Activated CD4-positive, alpha-beta T cell treated with anti-CD3 and anti-CD28 coated beads for 24 hours (primary cell): ENCODE results near the gene MYCBP2.
"Not testable (repeated sequence)": the region's sequence is repeated elsewhere in the genome, so short reads cannot be mapped to it uniquely, and the experiment has no call there.

Experiments
- DNase-seq, 2 donors: peaks; one replicate each; pipeline ENCODE4 v3.0.0-alpha.2; 2020; ENCODE audit warnings: low read depth in 2 of 2

Gene MYCBP2

GRCh38 chr13:77028202-77028601, 298.7 kb downstream of the MYCBP2 start:
- DNase-seq, result no peak

GRCh38 chr13:77026861-77027621, 299.9 kb downstream of the MYCBP2 start, which contains the start of gene FBXL3:
FBXL3 (minus strand) TSS chr13:77027159; CDS start chr13:77021860, 5,299 bp downstream.
- DNase-seq, result peak; percentile 63 to 70

GRCh38 chr13:77026255-77026860, 300.5 kb downstream of the MYCBP2 start:
- DNase-seq, result peak; percentile 47 to 57

GRCh38 chr13:77022341-77022740, 304.6 kb downstream of the MYCBP2 start:
- no peak for DNase-seq

- no peak for DNase-seq
Observed at GRCh38 chr13:77019756-77020155, 307.1 kb downstream of the MYCBP2 start.

GRCh38 chr13:77016888-77017623, 309.8 kb downstream of the MYCBP2 start:
- DNase-seq, result no peak

GRCh38 chr13:77016251-77016812, 310.6 kb downstream of the MYCBP2 start:
- DNase-seq, result no peak

- DNase-seq, result no peak
Observed at GRCh38 chr13:77014906-77015685, 311.8 kb downstream of the MYCBP2 start.

- no peak for DNase-seq
Observed at GRCh38 chr13:77013853-77014542, 312.9 kb downstream of the MYCBP2 start.

- DNase-seq, result not testable (repeated sequence)
Observed at GRCh38 chr13:77009719-77010118, 317.2 kb downstream of the MYCBP2 start.

- DNase-seq, result no peak
Observed at GRCh38 chr13:77009011-77009410, 317.9 kb downstream of the MYCBP2 start.

- not testable (repeated sequence) for DNase-seq
Observed at GRCh38 chr13:77008337-77008736, 318.6 kb downstream of the MYCBP2 start.

GRCh38 chr13:77002590-77003190, 324.2 kb downstream of the MYCBP2 start:
- no peak for DNase-seq

- no peak for DNase-seq
Observed at GRCh38 chr13:77001963-77002587, 324.8 kb downstream of the MYCBP2 start.

- no peak for DNase-seq
Observed at GRCh38 chr13:77001540-77001939, 325.4 kb downstream of the MYCBP2 start.

- DNase-seq, result no peak
Observed at GRCh38 chr13:77000475-77000874, 326.4 kb downstream of the MYCBP2 start.
